Esophagus mucosa (tissue), 1 donor: Measurements from ENCODE around the gene RASL11B. TPM values are rescaled to one million over a fixed set of nuclear protein-coding genes. Genes with fewer than 3 reads are reported as not detected.

ENCODE experiments used
- ATAC-seq: fragments of 200-7000 bp; cut with Tn5 transposase; one replicate; pipeline ENCODE4 v1.9.1; 2020
- total RNA-seq: library from RNA; stranded (reverse); gene quantifications from one replicate; pipeline ENCODE4 v1.2.4, GENCODE V29; 2023
- donor health status: DM: yes; HTN: yes; CAD: no.

Gene RASL11B
- total RNA-seq, 1 donor from 2014 or later: 1.0 TPM

GRCh38 chr4:52876069-52876468, 14.0 kb downstream of the RASL11B start:
- no peak for ATAC-seq

- ATAC-seq: no peak
Observed at GRCh38 chr4:52877036-52877435, 14.9 kb downstream of the RASL11B start.

- no peak for ATAC-seq
Observed at GRCh38 chr4:52877694-52878093, 15.6 kb downstream of the RASL11B start.

GRCh38 chr4:52879471-52879870, 17.4 kb downstream of the RASL11B start:
- no peak for ATAC-seq

GRCh38 chr4:52880994-52881393, 18.9 kb downstream of the RASL11B start:
- no peak for ATAC-seq

- ATAC-seq: no peak
Observed at GRCh38 chr4:52883183-52883621, 21.1 kb downstream of the RASL11B start.

- no peak for ATAC-seq
Observed at GRCh38 chr4:52883707-52884669, 21.9 kb downstream of the RASL11B start.

- no peak for ATAC-seq
Observed at GRCh38 chr4:52884994-52885393, 22.9 kb downstream of the RASL11B start.

- no peak for ATAC-seq
Observed at GRCh38 chr4:52889354-52889753, 27.2 kb downstream of the RASL11B start.

GRCh38 chr4:52889778-52890520, 27.8 kb downstream of the RASL11B start:
- ATAC-seq: peak; percentile 25

GRCh38 chr4:52890521-52890791, 28.3 kb downstream of the RASL11B start:
- ATAC-seq: no peak

GRCh38 chr4:52891743-52892142, 29.6 kb downstream of the RASL11B start:
- no peak for ATAC-seq

- no peak for ATAC-seq
Observed at GRCh38 chr4:52892880-52893279, 30.8 kb downstream of the RASL11B start.

GRCh38 chr4:52894443-52894842, 32.3 kb downstream of the RASL11B start:
- no peak for ATAC-seq

- no peak for ATAC-seq
Observed at GRCh38 chr4:52903273-52903672, 41.2 kb downstream of the RASL11B start.

GRCh38 chr4:52904421-52904820, 42.3 kb downstream of the RASL11B start:
- ATAC-seq: no peak

- no peak for ATAC-seq
Observed at GRCh38 chr4:52907510-52907909, 45.4 kb downstream of the RASL11B start.

GRCh38 chr4:52910115-52910514, 48.0 kb downstream of the RASL11B start:
- no peak for ATAC-seq

GRCh38 chr4:52911684-52912294, 49.7 kb downstream of the RASL11B start:
- peak; percentile 77 for ATAC-seq

GRCh38 chr4:52912608-52913007, 50.5 kb downstream of the RASL11B start:
- no peak for ATAC-seq

- ATAC-seq: no peak
Observed at GRCh38 chr4:52914051-52914605, 52.0 kb downstream of the RASL11B start.

- no peak for ATAC-seq
Observed at GRCh38 chr4:52915191-52915590, 53.1 kb downstream of the RASL11B start.

GRCh38 chr4:52915730-52916300, 53.7 kb downstream of the RASL11B start:
- peak; percentile 42 for ATAC-seq
